Measurements from ENCODE around the gene SERAC1. TPM values are rescaled to one million over a fixed set of nuclear protein-coding genes. Genes with fewer than 3 reads are reported as not detected.
"Not testable (repeated sequence)": the region's sequence is repeated elsewhere in the genome, so short reads cannot be mapped to it uniquely, and the experiment has no call there.

The SERAC1 gene
- total RNA-seq, 2 experiments from 2014 or later, result 5.2 to 5.7 TPM

DNA sequence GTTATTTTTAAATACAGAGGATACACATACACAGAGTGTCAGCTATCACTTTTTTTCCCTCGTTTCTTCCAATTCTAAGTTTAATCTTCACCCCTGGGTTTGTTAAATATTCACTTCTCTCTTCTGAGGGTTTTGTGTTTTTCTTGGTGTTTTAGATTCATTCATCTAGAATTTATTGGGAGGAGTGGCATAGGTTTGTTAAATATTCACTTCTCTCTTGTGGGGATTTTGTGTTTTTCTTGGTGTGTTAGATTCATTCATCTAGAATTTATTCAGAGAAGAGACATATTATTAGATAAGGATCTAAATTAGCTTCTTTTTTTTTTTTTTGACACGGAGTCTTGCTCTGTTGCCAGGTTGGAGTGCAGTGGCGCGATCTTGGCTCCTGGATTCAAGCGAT lies 3.9 kb upstream of the SERAC1 start:
- Mint-ChIP-seq H3K36me3 (ENCODE audit: low read depth) (peaks cover 7% of the 10 kb centered on the region), H3K27ac (no peak overlapping the region), H3K4me3 (no peak overlapping the region), H3K4me1 (ENCODE audit: low read depth) (peaks cover 4% of the 10 kb centered on the region), H3K27me3 (ENCODE audit: low read depth) (no peaks in the 10 kb centered on the region), H3K9me3 (ENCODE audit: insufficient read depth) (no peaks in the 10 kb centered on the region)
- ChIA-PET POLR2A (no interaction called here), CTCF (no interaction called here)
- ATAC-seq, result no peak
- no peak for DNase-seq

DNA sequence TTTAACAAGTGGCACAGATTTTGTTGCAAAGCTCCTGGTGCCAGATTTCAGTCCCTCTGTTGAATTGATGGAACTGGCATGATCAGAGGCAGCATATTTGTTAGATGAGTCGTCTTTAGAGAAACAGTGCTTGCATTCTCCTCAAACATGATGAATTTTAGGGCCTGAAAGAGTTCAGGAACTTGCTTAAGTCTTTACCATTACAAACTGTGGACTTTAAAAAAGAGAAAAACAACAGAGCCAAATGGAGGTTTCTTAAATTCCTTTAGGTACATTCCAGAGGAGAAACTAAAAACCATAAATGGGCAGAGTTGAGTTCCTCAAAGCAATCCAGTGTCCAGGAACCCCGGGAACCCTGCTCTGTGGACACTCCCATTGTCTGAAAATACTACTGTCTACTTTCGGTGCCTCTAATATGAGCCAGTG lies 2.6 kb upstream of the SERAC1 start:
- H3K4me1 Mint-ChIP-seq (ENCODE audit: low read depth), result peaks cover 9% of the 10 kb centered on the region
- H3K36me3 Mint-ChIP-seq (ENCODE audit: low read depth), result peaks cover 7% of the 10 kb centered on the region
- H3K27ac Mint-ChIP-seq, result no peak overlapping the region
- ChIA-PET POLR2A (no interaction called here), CTCF (no interaction called here)
- no peaks in the 10 kb centered on the region for H3K27me3 Mint-ChIP-seq (ENCODE audit: low read depth)
- DNase-seq (no peak), ATAC-seq (no peak)
- no peaks in the 10 kb centered on the region for H3K9me3 Mint-ChIP-seq (ENCODE audit: insufficient read depth)
- no peak overlapping the region for H3K4me3 Mint-ChIP-seq

DNA sequence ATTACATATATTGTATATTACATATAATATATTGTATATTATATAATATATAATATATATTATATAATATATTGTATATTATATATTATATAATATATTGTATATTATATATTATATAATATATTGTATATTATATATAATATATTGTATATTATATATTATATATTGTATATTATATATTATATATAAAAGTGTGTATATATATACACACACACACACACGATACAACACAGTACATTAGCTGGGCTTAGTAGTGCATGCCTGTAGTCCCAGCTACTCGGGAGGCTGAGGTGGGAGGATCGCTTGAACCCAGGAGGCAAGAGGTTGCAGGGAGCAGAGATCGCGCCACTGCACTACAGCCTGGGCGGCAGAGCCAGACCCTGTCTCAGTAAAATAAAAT lies 1.6 kb upstream of the SERAC1 start:
- CTCF ChIA-PET; H3K4me3 Mint-ChIP-seq; DNase-seq; H3K36me3 Mint-ChIP-seq (ENCODE audit: low read depth); ATAC-seq; H3K9me3 Mint-ChIP-seq (ENCODE audit: insufficient read depth); H3K27me3 Mint-ChIP-seq (ENCODE audit: low read depth); POLR2A ChIA-PET; H3K27ac Mint-ChIP-seq: not testable (repeated sequence)
- H3K4me1 Mint-ChIP-seq (ENCODE audit: low read depth), result peaks cover 16% of the 10 kb centered on the region

DNA sequence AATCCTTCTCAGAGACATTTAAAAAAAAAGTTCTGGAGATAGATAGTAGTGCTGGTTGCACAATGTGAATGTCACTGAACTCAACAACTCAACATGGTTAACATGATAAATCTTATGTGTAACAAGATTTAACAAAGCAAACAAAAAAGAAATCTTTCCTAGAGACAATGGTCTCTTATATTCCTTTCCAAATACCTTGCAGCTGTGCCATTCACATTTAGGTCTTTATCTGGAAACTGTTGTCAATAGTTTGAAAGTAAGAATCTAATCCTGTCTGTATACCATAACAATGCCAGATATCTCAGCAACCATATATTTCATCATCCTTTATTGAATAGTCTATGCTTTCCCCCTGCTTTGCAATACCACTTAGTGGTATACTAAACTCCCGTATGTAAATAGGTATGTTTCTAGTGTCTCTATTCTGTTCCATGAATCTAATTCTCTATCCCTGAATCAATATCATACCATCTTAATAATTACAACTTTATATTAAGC lies 2.1 kb downstream of the SERAC1 start:
- Mint-ChIP-seq H3K4me3 (no peak overlapping the region), H3K27me3 (ENCODE audit: low read depth) (no peaks in the 10 kb centered on the region), H3K9me3 (ENCODE audit: insufficient read depth) (no peaks in the 10 kb centered on the region), H3K27ac (no peak overlapping the region), H3K4me1 (ENCODE audit: low read depth) (peaks cover 16% of the 10 kb centered on the region), H3K36me3 (ENCODE audit: low read depth) (no peaks in the 10 kb centered on the region)
- DNase-seq (no peak), ATAC-seq (no peak)
- CTCF ChIA-PET, result interaction anchor here (1.4 kb wide), 1 partner anchor 39 kb away, joined by 5 read pairs; no protein-coding TSS in a partner anchor
- POLR2A ChIA-PET, result no interaction called here

DNA sequence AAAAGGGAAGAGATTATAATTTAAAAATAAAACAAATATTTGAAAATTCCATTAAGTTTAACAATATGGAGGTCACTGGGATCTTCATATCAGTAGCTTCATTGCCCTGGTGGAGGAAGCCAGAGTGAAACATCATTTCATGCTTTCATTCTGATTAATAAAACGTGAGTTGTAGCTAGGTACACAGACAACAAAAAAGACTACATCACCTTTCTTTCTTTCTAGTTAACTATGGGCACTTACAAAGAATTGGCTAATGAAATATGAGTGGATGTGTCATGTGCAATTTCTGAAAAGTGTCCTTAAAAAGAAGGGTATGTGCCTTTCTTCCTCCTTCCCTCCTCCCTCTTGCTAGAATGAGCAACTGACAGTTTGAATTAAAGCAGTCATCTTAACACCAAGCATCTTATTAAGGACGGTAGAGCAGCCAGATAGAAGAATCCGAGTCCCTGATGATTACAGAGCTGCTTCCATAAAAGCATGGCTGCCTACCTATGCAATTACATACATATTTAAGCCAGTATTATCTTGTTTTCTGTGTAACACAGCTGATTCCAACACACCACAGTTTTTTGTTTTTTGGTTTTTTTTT lies 3.4 kb downstream of the SERAC1 start:
- Mint-ChIP-seq H3K27me3 (ENCODE audit: low read depth) (no peaks in the 10 kb centered on the region), H3K27ac (no peak overlapping the region), H3K4me1 (ENCODE audit: low read depth) (peaks cover 16% of the 10 kb centered on the region), H3K4me3 (no peak overlapping the region), H3K9me3 (ENCODE audit: insufficient read depth) (no peaks in the 10 kb centered on the region), H3K36me3 (ENCODE audit: low read depth) (no peaks in the 10 kb centered on the region)
- CTCF ChIA-PET, result interaction anchor here (1.2 kb wide), 1 partner anchor 15 kb away, joined by 3 read pairs; no protein-coding TSS in a partner anchor
- POLR2A ChIA-PET, result no interaction called here
- ATAC-seq (no peak), DNase-seq (no peak)

DNA sequence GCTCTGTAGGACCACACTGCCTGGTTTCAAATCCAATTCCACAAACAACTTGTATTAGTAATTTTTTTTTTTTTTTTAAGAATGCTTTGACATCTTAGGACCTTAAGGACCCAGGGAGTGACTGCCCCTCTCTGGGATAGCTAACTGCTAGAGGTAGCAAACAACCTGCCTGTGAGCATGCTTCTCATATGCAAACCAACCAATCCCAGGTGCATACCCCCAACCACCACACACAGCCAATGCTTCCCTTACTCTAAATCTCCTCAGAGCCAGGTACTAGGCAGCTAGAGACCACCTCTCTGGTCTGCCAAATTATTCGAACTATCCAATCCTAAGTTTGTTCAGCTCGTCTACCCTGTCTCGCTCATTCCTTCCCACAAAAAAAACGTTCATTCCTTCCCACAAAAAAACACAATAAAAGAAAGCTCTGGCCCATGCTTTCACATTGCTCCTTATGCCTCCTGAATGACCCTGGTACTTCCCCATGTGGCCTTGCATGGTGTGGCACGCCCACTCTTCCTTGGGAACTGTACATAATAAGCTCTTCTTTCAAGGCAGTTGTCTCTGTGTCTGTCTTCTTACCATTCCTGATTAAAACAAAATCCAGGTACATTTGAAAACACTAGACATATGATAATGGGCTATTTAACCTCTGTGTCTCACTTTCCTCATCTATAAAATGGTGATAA lies 6.4 kb downstream of the SERAC1 start:
- peaks cover 9% of the 10 kb centered on the region for H3K4me1 Mint-ChIP-seq (ENCODE audit: low read depth)
- no peak overlapping the region for H3K4me3 Mint-ChIP-seq
- peaks cover 9% of the 10 kb centered on the region for H3K36me3 Mint-ChIP-seq (ENCODE audit: low read depth)
- no peaks in the 10 kb centered on the region for H3K9me3 Mint-ChIP-seq (ENCODE audit: insufficient read depth)
- ChIA-PET CTCF (interaction anchor here (1.0 kb wide), 1 partner anchor 53 kb away, joined by 3 read pairs; no protein-coding TSS in a partner anchor), POLR2A (no interaction called here)
- no peaks in the 10 kb centered on the region for H3K27me3 Mint-ChIP-seq (ENCODE audit: low read depth)
- DNase-seq (no peak), ATAC-seq (no peak)
- no peak overlapping the region for H3K27ac Mint-ChIP-seq

DNA sequence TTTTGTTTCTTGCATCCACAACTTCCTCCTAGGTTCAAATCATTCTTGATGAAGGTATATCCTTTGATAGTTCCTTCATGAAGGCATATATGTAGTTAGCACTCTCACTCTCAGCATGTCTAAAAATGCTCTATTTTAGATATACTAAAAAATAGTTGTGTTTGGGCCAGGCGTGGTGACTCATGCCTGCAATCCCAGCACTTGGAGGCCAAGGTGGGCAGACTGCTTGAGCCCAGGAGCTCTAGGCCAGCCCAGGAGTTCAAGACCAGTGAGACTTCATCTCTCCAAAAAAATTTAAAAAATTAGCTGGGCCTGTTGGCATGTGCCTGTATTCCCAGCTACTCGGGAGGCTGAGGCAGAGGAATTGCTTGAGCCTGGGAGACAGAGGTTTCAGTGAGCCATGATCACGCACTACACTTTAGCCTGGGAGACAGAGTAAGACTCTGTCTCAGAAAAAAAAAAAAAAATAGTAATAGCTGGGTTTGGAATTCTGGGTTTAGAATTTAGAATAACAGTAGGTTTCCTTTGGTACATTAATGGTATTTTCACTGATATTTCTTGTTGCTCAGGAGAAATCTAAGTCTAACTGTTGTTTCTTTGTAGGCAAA lies 7.0 kb downstream of the SERAC1 start:
- H3K4me3 Mint-ChIP-seq, result no peak overlapping the region
- no peak for ATAC-seq
- ChIA-PET POLR2A (no interaction called here), CTCF (interaction anchor here (1.0 kb wide), 1 partner anchor 53 kb away, joined by 3 read pairs; no protein-coding TSS in a partner anchor)
- peaks cover 11% of the 10 kb centered on the region for H3K36me3 Mint-ChIP-seq (ENCODE audit: low read depth)
- H3K4me1 Mint-ChIP-seq (ENCODE audit: low read depth), result peaks cover 7% of the 10 kb centered on the region
- no peaks in the 10 kb centered on the region for H3K27me3 Mint-ChIP-seq (ENCODE audit: low read depth)
- no peaks in the 10 kb centered on the region for H3K9me3 Mint-ChIP-seq (ENCODE audit: insufficient read depth)
- no peak for DNase-seq
- H3K27ac Mint-ChIP-seq, result no peak overlapping the region

DNA sequence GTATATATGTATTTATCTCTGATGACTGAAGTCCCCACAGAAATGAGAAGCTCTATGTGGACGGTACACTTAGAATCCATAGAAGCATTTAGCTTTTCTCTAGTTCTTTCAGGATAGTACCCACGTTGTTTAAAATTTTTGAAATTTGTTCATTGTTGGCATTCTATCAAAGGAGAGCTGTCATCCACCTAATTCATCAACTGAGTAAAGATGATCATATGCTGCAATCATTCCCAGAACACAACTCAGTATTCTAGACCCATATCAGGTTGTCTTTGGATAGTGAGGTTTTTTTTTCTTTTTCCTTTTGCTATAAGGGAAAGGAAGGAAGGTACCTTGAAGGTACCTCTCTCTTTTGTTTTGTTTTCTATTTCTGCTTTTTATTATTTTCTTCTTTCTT lies 9.3 kb downstream of the SERAC1 start:
- Mint-ChIP-seq H3K27me3 (ENCODE audit: low read depth) (no peaks in the 10 kb centered on the region), H3K36me3 (ENCODE audit: low read depth) (peaks cover 11% of the 10 kb centered on the region), H3K9me3 (ENCODE audit: insufficient read depth) (no peaks in the 10 kb centered on the region), H3K4me1 (ENCODE audit: low read depth) (no peaks in the 10 kb centered on the region), H3K27ac (no peak overlapping the region), H3K4me3 (no peak overlapping the region)
- ChIA-PET CTCF (interaction anchor here (1.2 to 1.7 kb wide), 3 partner anchors 16 to 63 kb away, joined by 3 to 5 read pairs (median 3); no protein-coding TSS in a partner anchor), POLR2A (interaction anchor here (0.6 kb wide), 1 partner anchor 600 kb away, joined by 3 read pairs; no protein-coding TSS in a partner anchor)
- no peak for DNase-seq
- no peak for ATAC-seq

DNA sequence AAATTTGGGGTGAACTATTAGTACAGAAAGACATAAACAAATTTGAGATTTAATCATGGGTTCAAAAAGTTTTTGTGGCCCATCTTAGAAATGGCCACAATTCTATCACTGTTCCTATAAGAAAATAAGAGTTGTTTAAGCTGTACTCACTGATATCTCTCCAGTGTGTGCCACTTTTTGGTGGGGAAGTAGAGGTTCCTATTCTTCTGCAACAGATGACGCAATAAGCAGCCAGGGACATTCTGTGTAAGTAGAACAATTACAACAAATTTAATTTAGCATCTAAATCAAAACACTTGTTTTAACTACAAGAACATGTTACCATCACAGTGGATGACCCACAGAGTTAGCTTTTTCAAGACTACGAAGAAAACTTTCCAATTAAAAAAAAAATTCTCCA lies 9.9 kb downstream of the SERAC1 start:
- DNase-seq (no peak), ATAC-seq (no peak)
- H3K4me3 Mint-ChIP-seq, result no peak overlapping the region
- H3K9me3 Mint-ChIP-seq (ENCODE audit: insufficient read depth), result no peaks in the 10 kb centered on the region
- ChIA-PET POLR2A (interaction anchor here (0.6 kb wide), 1 partner anchor 600 kb away, joined by 3 read pairs; no protein-coding TSS in a partner anchor), CTCF (interaction anchor here (1.2 to 1.7 kb wide), 3 partner anchors 15 to 63 kb away, joined by 3 to 5 read pairs (median 3); no protein-coding TSS in a partner anchor)
- peaks cover 11% of the 10 kb centered on the region for H3K36me3 Mint-ChIP-seq (ENCODE audit: low read depth)
- no peaks in the 10 kb centered on the region for H3K27me3 Mint-ChIP-seq (ENCODE audit: low read depth)
- no peaks in the 10 kb centered on the region for H3K4me1 Mint-ChIP-seq (ENCODE audit: low read depth)
- H3K27ac Mint-ChIP-seq, result no peak overlapping the region

DNA sequence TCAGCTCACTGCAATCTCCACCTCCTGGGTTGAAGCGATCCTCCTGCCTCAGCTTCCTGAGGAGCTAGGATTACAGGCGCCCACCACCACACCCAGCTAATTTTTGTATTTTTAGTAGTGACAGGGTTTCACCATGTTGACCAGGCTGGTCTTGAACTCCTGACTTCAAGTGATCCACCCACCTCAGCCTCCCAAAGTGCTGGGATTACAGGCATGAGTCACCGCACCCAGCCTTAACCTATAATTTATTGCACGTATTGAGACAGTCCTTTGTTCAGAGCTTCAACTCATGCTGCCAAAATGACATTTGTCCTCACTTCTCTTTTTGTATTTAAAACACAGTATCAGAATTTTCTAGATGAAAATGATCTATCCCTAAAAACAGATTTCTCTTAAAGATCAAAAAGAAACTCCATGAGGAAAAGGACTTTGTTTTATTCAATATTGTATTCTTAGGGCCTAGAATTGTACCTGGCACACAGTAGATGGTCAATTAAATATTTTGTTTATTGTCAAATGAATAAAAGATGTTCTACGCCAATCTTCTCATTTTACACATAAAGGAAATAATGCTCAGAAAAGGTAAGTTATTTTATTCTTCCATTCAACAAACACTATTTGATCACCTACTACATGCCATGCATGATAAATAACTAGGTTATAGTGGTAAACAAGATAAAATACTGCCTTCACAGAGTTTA lies 10.8 kb downstream of the SERAC1 start:
- no peaks in the 10 kb centered on the region for H3K9me3 Mint-ChIP-seq (ENCODE audit: insufficient read depth)
- peaks cover 11% of the 10 kb centered on the region for H3K36me3 Mint-ChIP-seq (ENCODE audit: low read depth)
- H3K27me3 Mint-ChIP-seq (ENCODE audit: low read depth), result no peaks in the 10 kb centered on the region
- CTCF ChIA-PET, result interaction anchor here (1.7 kb wide), 1 partner anchor 14 kb away, joined by 5 read pairs; no protein-coding TSS in a partner anchor
- no peaks in the 10 kb centered on the region for H3K4me1 Mint-ChIP-seq (ENCODE audit: low read depth)
- ATAC-seq (no peak), DNase-seq (no peak)
- H3K4me3 Mint-ChIP-seq, result no peak overlapping the region
- POLR2A ChIA-PET, result no interaction called here
- no peak overlapping the region for H3K27ac Mint-ChIP-seq

DNA sequence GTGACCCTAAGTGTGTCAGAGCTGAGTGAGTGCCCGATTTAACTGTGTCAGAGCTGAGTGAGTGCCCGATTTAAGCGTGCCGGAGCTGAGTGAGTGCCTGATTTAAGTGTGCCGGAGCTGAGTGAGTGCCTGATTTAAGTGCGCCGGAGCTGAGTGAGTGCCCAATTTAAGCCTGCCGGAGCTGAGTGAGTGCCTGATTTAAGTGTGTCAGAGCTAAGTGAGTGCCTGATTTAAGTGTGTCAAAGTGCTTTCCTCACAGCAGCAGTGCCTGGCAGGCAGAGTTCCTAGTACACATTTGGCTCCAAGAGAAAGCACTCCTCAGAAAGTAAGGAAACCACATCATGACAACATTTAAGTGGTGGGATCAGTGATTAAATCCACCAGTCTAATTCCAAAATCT lies 13.2 kb downstream of the SERAC1 start:
- Mint-ChIP-seq H3K36me3 (ENCODE audit: low read depth) (peaks cover 11% of the 10 kb centered on the region), H3K27ac (no peak overlapping the region), H3K4me3 (no peak overlapping the region), H3K4me1 (ENCODE audit: low read depth) (no peaks in the 10 kb centered on the region), H3K27me3 (ENCODE audit: low read depth) (no peaks in the 10 kb centered on the region), H3K9me3 (ENCODE audit: insufficient read depth) (no peaks in the 10 kb centered on the region)
- DNase-seq, result no peak
- ChIA-PET CTCF (interaction anchor here (0.8 kb wide), 2 partner anchors 46 to 53 kb away, joined by 3 to 4 read pairs; no protein-coding TSS in a partner anchor), POLR2A (interaction anchor here (0.6 kb wide), 1 partner anchor 31 kb away, joined by 4 read pairs; no protein-coding TSS in a partner anchor)
- ATAC-seq, result no peak
